ENCODE measurements around the gene PNPLA2. TPM values are rescaled to one million over a fixed set of nuclear protein-coding genes. Genes with fewer than 3 reads are reported as not detected.

Gene PNPLA2
- total RNA-seq (2021; fragmentation: NEBNext Ultra II Directional; extraction: Animal tissue kit (Norgen Biotek cat#: 25700)) (62.1 and 62.2 TPM in 2 replicates), polyA plus RNA-seq (2011; rRNA removed) (30.9 and 63.7 TPM in 2 replicates), polyA minus RNA-seq (2011; rRNA and poly(A)+ RNA removed) (20.4 and 30.0 TPM in 2 replicates)
- 23.5 TPM for polyA plus RNA-seq (2011; cell fraction: cytosol; rRNA removed)
- polyA plus RNA-seq (2011; cell fraction: nucleus; rRNA removed) = 272 TPM
- polyA plus RNA-seq (2012, experiment 1 of 2) = 27.2 to 66.6 TPM (median 57.4 TPM) in 4 replicates
- 30.4 TPM for polyA plus RNA-seq (2012, experiment 2 of 2)
- 53.9 TPM for polyA plus RNA-seq (2013, experiment 1 of 2)
- 50.2 TPM for polyA plus RNA-seq (2013, experiment 2 of 2)
- polyA minus RNA-seq (2011; cell fraction: cytosol; rRNA and poly(A)+ RNA removed) = 34.8 TPM
- polyA minus RNA-seq (2011; cell fraction: nucleus; rRNA and poly(A)+ RNA removed) = 76.6 TPM
- long read RNA-seq, experiment 1, partial matches to known transcripts = 36 of 66 reads
- long read RNA-seq, experiment 1, other reads (novel, unspliced or antisense) = 30 of 66 reads
- long read RNA-seq, experiment 2 = 0 reads

GRCh38 chr11:818396-819128, at the start of gene PNPLA2:
TSS of gene PNPLA2 (plus strand) at chr11:818914. CDS start at chr11:819719, 805 bp downstream.
- Histone ChIP-seq H3K27ac (ENCODE audit: low read depth, low read length) (peak within 1 kb of the TSS; percentile 64; the same call in 1 of the 2 replicates), H3K14ac (ENCODE audit: insufficient read length) (no peak within 1 kb of the TSS), H3K9me3 (ENCODE audit: insufficient read depth in 2 of 2, low read depth in 1 of 2, low read length in 1 of 2) (no peaks in the 10 kb centered on the region), H3K9ac (replicated peaks in 1 of 4; ENCODE audit: extremely low read depth in 1 of 4, low read depth in 3 of 4, low read length in 3 of 4) (peak within 1 kb of the TSS in 3 of 4 experiments; percentile 54 to 73 (median 67); a peak in 5 of 7 replicates), H3K79me2 (ENCODE audit: control insufficient read depth in 1 of 2, insufficient read depth in 2 of 2, low read length in 2 of 2) (peaks cover 0 to 5% of the 10 kb centered on the region in 2 experiments; a peak in 1 of 4 replicates), H2BK12ac (ENCODE audit: low read depth, low read length) (peak within 1 kb of the TSS; percentile 60; the same call in 1 of the 2 replicates), H3K56ac (replicated peaks; ENCODE audit: insufficient read length, low read depth, low read length) (no peak within 1 kb of the TSS), H4K20me1 (replicated peaks in 1 of 2; ENCODE audit: control insufficient read depth in 1 of 2, insufficient read depth in 2 of 2, low read length in 2 of 2) (peaks cover 0 to 14% of the 10 kb centered on the region in 2 experiments), H2BK20ac (ENCODE audit: low read length) (no peak within 1 kb of the TSS), H3K4me2 (ENCODE audit: insufficient read depth in 1 of 2, low read depth in 2 of 2, low read length in 2 of 2) (peak within 1 kb of the TSS; percentile 70 to 83), H2BK15ac (ENCODE audit: low read length) (0 out of 2 replicates have a peak within 1 kb of the TSS, but pooled peaks have one; percentile 72), H3K79me1 (ENCODE audit: low read depth, low read length) (peaks cover 8% of the 10 kb centered on the region), H3K4me1 (replicated peaks in 1 of 4; ENCODE audit: control insufficient read depth in 3 of 4, insufficient read depth in 4 of 4, low read length in 3 of 4) (peaks cover 0 to 12% (median 9%) of the 10 kb centered on the region in 4 experiments; a peak in 5 of 7 replicates), H4K91ac (replicated peaks; ENCODE audit: insufficient read length, low read length) (peak within 1 kb of the TSS; percentile 46), H4K5ac (ENCODE audit: insufficient read length, low read depth, low read length) (no peak within 1 kb of the TSS), H3K23me2 (ENCODE audit: low read depth, low read length) (peaks cover 8% of the 10 kb centered on the region; the same call in 1 of the 2 replicates), H3K23ac (ENCODE audit: insufficient read length) (no peak within 1 kb of the TSS), H2AK5ac (ENCODE audit: low read depth, low read length) (no peak within 1 kb of the TSS), H2BK120ac (replicated peaks; ENCODE audit: low read depth, low read length) (no peak within 1 kb of the TSS), H2AFZ (ENCODE audit: low read length) (no peak within 1 kb of the TSS), H2BK5ac (ENCODE audit: low read depth, low read length) (peak within 1 kb of the TSS; percentile 75; the same call in 1 of the 2 replicates), H3K4ac (replicated peaks; ENCODE audit: insufficient read length, low read depth, low read length) (no peak within 1 kb of the TSS), H3K4me3 (ENCODE audit: extremely low read depth in 1 of 4, insufficient read depth in 2 of 4, low read depth in 3 of 4, low read length in 4 of 4) (peak within 1 kb of the TSS; percentile 77 to 92 (median 80)), H3K27me3 (replicated peaks in 1 of 4; ENCODE audit: control insufficient read depth in 3 of 4, extremely low read depth in 1 of 4, insufficient read depth in 3 of 4, low read length in 3 of 4) (no peaks in the 10 kb centered on the region; a peak in 2 of 7 replicates), H3K18ac (ENCODE audit: extremely low read depth, low read length) (peak within 1 kb of the TSS; percentile 48), H3K36me3 (ENCODE audit: control insufficient read depth in 2 of 4, insufficient read depth in 4 of 4, low read length in 3 of 4) (peaks cover 0 to 1% (median 0%) of the 10 kb centered on the region in 4 experiments; a peak in 4 of 8 replicates), H4K8ac (ENCODE audit: extremely low read depth, insufficient read depth, low read length) (peak within 1 kb of the TSS; percentile 57)
- TF ChIP-seq SP2 (IDR thresholded peaks at IDR 0.05; ENCODE audit: low read length) (no peak), EGR1 (IDR thresholded peaks at IDR 0.05; ENCODE audit: borderline replicate concordance, low read depth, low read length) (no peak), CBX8 (IDR thresholded peaks at IDR 0.05; ENCODE audit: borderline replicate concordance, low read depth, low read length) (no peak), TCF12 (IDR thresholded peaks at IDR 0.05; ENCODE audit: low read depth, low read length) (no peak), BACH1 (IDR thresholded peaks at IDR 0.05; ENCODE audit: low read length) (0 out of 2 replicates have a peak, but pooled peaks have one; percentile 8), JUN (IDR thresholded peaks at IDR 0.05; ENCODE audit: low read depth, low read length) (no peak), ASH2L (IDR thresholded peaks at IDR 0.05; ENCODE audit: low read length) (no peak), KDM1A (IDR thresholded peaks at IDR 0.05; ENCODE audit: borderline replicate concordance, low read length) (no peak)
- ChIA-PET CTCF (ENCODE audit: partially characterized antibody) (interaction anchor here (1.1 to 2.7 kb wide), 7 partner anchors 7 to 30 kb away, joined by 3 to 10 read pairs (median 5); partner anchors contain the start of gene CD151), POLR2A (ENCODE audit: partially characterized antibody) (interaction anchor here (0.6 to 53.0 kb wide), 17 partner anchors 7 to 260 kb away, joined by 3 to 1917 read pairs (median 4); partner anchors contain the start of genes CD151, CEND1, CRACR2B and DEAF1)
- 81% methylated on average over 10 of the region's 20 CpGs; no CpG with 5 or more reads in 1 of the 2 experiments for WGBS, 2 experiments (ENCODE audit: extremely low coverage in 1 of 2, insufficient coverage in 1 of 2, insufficient read length in 1 of 2, insufficient replicate concordance in 2 of 2, low coverage in 1 of 2, low lambda C conversion rate in 2 of 2, missing lambda C conversion rate in 1 of 2)
- DNase-seq (ENCODE audit: low read depth in 1 of 2, low spot score in 2 of 2) = peak in 1 of 2 experiments; percentile 69
- FAIRE-seq = no peak

Measured in H1 (cell line).